Activated CD8-positive, alpha-beta memory T cell treated with anti-CD3 and anti-CD28 coated beads for 1 hour (primary cell): ENCODE results near the gene MRPL18.
"Not testable (repeated sequence)": the region's sequence is repeated elsewhere in the genome, so short reads cannot be mapped to it uniquely, and the experiment has no call there.

Experiments
- DNase-seq, 2 donors: peaks; one replicate each; pipeline ENCODE4 v3.0.0-alpha.2; 2020; ENCODE audit warnings: low read depth in 1 of 2; ENCODE audit errors: extremely low read depth in 1 of 2

Gene MRPL18

DNA sequence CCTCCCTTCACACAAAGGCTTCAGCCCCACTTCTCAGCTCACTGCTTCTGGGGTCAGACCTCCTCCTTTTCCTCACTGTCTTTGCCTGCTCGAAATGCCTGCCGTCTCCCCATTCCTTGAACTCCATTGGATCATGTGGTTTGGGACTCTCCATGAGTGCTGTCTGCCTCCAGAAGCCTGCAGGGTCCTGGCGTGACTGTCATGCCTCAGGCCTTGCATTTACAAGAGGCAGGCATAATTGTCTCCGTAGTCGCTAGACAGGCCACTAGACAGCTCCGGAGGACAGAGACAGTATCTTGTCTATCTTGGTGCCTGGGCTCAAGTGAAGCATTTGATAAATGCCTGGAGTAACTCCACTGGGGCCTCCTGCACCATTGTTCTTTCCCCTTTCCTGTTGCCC is 25.1 kb downstream of the MRPL18 start:
- DNase-seq, result no peak

DNA sequence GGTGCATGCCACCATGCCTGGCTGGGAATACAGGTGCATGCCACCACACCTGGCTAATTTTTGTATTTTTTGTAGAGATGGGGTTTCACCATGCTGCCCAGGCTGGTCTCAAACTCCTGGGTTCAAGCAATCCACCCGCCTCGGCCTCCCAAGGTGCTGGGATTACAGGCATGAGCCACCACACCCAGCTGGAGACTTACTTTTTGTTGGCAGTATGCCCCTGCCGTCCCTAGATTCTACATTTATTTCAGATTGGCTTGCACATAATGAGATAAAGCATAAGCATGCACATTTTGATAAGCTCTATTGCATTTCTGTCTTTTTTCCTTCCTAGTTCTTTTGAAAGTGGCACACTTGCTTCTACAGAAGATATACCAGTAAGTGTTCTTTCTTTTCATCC is 26.5 kb downstream of the MRPL18 start:
- DNase-seq, result not testable (repeated sequence)

DNA sequence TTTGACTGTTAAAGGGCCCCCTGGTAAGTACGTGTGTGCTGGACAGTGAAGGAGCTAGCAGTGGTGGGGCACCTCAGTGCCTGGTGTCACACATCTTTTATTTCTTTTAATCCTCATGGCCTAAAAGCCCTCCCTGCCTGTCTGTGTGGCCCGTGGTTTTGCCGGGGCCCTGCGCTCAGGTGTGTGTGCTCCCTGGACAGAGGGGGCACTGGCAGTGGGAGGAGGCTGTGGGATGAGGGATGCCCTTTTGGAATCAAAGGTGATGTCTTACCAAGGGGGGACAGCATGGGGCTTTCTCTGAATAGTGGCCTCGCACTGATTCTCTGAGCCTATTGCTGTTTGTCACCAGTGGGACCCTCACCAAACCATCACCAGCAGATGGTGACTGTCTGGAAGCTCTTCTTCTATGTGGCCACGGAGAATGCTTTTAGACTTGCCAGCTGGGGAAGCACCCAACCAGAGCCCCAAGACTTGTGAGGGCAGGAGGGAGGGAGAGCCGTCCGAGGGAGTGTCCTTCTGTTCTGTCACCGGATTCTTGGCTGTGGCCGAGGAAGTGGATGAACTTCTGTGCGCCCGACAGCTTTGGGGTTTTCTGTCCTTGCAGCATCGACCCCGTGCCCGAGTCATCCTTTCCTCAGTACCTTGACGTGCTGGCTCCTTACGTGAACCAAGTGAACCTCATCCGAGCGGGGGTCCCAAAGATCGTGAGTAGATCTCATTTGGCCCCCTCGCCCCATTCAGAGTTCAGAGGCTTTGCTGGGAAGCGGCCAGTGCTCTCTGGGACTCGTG is 27.9 kb downstream of the MRPL18 start:
- no peak for DNase-seq

DNA sequence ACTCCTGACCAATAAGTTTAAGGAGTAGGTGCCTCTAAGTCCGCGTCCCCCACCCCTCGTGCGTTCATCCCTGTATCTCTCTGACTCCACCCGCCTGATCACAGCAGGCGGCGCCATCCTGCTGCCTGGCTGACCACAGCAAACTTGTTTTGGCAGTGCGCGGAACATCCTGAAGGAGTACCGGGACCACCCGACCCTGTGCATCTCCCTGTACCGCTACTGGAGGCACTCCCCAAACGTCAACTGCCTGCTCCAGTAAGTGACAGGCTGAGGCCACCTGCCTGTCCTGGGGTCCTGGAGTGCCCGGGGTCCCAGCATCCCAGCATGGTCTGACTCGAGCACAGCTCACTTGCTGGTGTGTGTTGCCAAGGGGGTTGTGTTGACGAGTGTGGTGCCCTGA is 28.8 kb downstream of the MRPL18 start:
- no peak for DNase-seq

DNA sequence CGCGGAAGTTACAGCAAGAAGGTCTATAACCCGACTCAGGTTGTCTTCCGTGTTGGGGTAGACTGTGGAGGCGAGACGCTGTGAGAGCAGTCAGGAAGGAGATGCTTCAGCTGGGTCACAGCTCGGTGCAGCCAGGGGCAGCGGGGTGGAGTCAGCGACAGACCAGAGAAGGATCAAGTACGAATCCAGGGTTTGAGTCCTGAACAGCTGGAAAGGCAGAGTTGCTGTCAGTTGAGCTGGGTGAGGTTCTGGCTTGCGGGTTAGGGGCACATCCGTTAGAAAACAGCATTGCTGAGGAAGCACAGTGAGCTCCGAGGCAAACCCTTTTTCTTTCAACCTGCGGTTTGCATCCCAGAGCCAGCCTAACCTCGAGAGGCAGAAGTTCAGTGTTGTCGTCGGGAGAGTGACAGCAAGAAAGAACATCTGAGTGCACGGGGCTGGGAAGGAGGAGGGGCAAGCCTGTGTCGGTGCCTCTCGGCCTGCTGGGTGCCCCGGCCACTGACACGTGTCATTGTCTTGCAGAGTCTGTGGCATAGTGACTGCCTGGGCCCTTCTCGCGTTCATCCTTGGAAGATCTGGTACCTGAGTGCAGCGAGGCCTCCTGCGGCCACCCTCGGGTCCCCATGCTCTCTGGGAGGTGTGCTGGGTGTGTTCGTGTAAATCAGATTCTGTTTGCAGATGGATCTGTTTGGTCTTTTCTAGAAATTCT is 29.8 kb downstream of the MRPL18 start:
- DNase-seq, result no peak

DNA sequence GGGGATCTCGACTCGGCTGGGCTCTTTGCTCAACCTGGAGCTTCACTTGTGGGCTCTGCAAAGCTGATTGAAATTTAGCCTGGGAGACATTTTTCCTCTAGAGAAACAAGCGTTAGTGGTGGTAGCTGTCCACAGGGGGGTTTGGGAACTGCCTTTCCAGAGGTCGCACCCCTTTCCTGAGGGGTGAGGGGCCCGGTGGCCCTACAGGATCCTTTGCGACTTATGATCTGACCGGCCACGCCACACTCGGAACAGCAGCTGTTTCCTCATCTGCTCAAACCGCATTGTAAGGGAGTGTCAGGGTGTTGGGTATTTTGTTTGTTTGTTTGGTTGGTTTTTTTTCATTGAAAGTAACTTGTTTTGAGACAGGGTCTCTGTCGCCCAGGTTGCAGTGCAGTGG is 30.9 kb downstream of the MRPL18 start:
- no peak for DNase-seq

DNA sequence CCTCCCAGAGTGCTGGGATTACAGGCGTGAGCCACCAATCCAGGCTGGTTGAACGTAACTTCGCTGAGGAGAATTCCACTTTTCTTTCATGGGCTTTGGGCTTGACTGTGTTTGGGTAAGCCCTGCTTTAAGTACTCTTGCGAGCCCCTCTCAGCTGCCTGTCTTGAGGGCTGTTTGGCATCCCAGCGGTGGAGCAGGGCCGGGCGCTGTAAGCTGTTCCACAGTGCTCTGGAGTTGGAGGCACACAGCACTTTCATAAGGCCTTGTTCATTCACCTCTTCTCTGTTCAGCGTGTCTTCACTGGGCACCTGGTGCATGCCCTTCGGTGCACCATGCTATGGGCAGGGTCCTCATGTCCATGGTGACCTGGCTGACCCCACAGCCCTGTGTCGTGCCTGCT is 31.5 kb downstream of the MRPL18 start:
- DNase-seq, result no peak

DNA sequence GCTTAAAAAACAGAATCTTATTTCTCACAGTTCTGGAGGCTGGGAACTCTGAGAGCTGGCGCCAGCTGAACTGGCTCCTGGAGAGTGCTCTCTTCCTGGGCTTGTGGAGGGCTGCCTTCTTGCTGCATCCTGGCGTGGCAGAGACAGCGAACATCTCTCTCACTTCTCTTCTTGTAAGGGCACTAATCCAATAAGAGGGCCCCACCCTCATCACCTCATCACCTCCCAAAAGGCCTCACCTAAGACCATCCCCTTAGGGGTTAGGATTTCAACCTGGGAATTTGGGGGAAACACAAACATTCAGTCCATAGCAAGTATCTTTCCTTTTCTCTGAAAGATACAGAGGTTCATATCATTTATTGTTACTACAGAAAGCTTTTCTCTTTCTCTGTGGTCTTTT is 33.7 kb downstream of the MRPL18 start:
- DNase-seq, result no peak

DNA sequence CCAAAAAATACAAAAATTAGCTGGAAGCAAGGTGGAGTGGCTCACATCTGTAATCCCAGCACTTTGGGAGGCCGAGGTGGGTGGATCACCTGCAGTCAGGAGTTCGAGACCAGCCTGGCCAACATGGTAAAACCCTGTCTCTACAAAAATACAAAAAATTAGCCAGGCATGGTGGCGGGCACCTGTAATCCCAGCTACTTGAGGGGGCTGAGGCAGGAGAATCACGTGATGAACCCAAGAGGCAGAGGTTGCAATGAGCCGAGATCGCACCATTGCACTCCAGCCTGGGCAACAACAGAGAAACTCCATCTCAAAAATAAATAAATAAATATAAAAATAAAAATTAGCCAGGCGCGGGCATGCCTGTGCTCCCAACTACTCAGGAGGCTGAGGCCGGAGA is 34.4 kb downstream of the MRPL18 start:
- not testable (repeated sequence) for DNase-seq

DNA sequence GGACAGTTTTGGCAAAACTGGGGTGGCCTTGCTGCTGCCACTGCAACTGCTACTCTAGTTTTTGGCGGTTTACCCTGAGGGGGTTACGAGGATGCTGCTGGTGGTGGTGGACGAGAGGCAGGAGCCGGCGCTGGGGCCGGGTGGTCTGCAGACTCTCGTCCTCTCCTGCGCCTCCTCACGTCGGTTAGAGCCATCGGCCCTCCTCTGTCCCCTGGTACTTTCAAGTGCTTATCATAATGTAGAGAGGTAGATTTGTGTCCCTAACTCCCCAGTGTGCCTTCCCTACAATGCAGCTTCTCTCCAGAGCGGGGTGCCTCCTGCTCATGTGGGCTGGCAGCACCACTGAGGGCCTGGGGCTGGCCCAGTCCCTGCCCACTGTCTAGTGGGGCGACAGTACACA is 35.7 kb downstream of the MRPL18 start:
- no peak for DNase-seq

DNA sequence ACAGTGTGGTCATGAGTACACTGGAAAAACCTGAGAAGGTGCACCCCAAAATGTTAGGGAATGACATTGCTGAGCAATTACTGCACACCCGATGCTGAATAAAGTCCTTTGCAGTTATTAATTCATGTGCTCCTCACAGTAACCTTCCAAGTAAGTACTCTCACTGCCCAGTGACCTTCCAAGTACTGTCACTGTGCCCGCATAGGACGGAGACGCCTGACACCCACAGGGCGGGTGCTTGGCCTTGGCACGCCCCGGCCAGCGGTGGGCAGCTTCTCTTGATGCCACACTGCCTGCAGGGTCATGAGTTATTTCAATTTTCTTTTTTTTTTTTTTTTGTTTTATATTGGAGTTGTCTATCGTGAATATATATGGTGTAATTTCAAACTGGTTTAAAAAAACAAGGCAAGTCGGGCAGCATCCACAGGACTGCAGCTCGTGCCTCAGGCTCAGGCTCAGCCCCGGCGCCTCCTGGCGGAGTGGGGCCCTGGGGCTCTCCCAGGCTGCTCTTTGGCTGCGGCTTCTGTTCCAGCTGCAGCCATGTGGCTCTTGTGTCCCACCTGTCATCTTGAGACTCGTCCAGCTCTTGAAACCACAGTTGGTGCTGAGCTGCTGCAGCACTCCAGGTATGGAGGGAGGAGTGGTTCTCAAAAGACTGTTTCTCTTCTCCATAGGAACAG is 36.8 kb downstream of the MRPL18 start:
- no peak for DNase-seq

DNA sequence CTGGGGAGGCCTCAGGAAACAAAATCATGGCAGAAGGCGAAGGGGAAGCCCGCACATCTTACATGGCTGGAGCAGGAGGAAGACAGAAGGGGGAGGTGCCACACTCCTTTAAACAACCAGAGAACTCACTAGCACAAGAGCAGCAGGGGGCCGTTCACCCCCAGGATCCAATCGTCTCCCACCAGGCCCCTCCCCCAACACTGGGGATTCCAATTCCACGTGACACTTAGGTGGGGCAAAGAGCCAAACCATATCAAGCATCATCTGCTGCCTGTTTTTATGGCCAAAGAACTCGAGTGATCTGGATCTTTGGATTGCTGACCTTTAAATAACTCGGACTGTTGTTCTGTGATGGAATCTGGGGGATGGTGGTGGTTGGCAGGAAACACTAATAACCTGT is 37.8 kb downstream of the MRPL18 start:
- no peak for DNase-seq

DNA sequence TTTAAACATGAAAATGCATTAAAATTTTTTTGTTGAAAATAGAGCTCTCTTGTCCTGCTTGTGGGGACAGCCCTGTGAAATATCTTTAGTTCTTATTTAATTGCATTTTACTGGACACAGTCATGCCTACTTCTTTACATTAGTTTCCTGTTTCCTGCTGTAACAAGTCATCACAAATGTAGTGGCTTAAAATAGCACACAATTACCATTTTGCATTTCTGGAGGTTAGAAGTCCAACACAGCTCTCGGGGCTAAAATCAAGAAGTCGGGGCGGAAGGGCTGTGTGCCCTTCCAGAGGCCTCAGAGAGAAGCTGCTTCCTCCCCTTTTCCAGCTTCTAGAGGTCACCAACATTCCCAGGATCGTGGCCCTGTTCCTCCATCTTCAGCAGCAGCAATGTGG is 39.3 kb downstream of the MRPL18 start:
- DNase-seq, result no peak

DNA sequence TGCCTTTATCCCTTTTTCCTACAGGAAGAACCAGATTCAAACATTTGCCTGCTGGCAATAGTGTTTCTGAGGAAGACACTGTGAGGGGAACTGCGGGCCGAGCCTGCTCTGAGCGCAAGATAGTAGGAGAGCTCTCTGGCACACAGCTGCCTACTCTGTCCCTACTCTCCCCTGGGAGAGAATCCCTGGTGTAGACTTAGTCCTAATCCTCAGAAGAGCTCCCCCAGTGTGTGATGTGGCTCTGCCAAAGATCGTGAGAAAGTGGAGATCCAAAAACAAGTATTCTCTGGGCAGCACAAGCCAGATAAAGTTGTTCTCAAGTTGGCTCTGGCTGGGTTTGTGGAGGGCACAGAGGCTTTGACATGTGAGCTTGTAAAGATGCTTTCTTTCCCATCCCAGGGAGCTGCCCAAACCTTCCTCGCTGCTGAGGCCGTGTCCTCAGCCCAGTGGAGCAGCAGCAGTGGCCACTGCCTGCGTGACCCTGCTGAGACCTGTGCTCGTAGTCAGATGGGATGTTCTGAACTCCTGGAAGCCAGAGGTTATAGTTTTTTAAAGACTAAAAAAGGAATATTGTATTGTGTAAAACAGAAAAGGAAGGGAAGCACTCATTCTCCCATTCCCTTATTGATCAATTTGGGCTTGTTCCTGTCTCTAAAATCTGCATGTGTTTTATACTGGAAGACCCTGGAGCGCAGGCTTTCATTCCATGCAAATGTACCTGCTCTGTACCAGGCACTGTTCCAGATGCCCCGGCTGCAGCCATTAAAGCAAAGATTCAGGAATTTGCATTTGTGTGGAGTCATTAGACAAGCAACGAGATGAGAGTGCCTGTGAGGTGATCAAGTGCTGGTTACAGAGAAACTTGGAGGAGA is 40.5 kb downstream of the MRPL18 start:
- DNase-seq, result no peak

DNA sequence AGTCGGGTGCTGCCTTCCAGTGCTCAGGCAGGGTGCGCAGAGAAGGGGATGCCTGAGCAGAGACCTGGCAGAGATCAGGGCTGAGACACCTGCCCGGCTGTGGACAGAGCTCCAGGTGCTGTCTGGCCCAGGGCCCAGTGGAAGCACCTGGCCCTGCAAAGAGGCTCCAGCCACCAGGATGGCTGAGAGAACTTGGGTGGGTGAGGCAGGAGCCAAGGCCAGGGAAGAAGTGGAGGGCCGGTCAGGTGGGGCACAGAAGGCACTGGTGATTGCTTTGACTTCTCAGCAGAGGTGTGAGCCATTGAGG is 41.1 kb downstream of the MRPL18 start:
- no peak for DNase-seq

DNA sequence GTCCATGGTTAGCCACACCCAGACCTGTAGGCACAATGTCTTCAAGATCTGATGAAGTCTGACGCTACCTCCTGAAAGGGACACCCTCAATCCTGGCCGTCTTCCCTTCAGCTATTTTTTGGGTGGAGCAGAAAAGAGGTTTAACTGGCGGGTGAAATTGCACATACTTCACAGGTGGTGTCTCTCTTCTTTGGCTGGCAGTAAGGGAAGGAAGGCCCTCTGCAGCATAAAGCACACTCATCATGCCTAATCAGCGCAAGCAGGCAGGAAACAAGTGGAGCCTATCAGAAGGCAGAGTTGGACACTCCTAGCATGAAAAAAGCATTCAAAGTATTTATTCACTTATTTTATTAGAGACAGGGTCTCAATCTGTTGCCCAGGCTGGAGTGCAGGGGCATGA is 42.7 kb downstream of the MRPL18 start:
- DNase-seq, result no peak

DNA sequence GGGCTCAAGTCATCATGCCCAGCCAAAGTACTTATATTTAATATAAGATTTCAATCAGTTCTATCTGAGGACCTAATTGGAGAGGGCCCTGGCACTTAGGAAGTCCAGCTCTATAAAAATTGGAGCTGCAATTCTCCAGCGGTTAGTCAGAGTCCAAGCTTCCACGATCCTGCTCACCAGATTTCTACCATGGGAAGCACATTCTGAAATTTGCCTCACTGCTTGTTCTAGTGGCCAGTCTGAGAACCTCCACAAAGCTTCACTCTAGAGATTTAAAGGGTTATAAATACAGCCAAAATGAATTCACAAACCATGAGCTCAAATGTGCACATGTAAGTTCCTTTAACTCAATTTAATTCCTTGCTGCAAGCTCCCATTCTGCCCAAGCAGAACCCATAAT is 43.3 kb downstream of the MRPL18 start:
- DNase-seq, result no peak

DNA sequence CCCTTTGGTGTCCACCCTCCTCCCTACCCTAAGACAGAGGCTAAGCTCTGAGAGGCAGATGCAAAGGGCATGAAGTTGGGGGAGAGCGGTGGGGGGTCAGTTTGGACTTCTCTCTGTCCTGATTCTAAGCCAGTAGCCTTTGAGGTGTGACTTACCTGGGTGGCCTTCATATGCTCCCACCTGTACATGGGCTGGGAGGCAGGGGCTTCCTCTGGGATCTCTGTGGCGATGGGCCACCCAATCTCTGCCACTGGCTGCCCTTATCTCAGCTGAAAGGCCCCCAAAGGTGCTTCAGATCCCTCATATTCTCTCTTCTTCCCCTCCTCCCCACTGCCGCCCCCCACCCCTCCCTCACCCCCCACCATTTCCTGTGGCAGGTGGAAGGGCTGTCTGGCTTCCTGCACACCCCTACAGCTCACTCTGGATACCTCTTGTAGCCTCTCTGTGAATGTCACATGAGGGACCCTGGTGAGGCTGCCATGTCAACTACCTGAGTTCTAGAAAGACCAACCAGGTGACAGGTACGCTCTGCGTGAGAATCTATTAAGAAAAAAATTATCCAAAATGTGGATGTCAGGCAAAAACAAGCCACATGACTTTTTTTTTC is 43.8 kb downstream of the MRPL18 start:
- no peak for DNase-seq

DNA sequence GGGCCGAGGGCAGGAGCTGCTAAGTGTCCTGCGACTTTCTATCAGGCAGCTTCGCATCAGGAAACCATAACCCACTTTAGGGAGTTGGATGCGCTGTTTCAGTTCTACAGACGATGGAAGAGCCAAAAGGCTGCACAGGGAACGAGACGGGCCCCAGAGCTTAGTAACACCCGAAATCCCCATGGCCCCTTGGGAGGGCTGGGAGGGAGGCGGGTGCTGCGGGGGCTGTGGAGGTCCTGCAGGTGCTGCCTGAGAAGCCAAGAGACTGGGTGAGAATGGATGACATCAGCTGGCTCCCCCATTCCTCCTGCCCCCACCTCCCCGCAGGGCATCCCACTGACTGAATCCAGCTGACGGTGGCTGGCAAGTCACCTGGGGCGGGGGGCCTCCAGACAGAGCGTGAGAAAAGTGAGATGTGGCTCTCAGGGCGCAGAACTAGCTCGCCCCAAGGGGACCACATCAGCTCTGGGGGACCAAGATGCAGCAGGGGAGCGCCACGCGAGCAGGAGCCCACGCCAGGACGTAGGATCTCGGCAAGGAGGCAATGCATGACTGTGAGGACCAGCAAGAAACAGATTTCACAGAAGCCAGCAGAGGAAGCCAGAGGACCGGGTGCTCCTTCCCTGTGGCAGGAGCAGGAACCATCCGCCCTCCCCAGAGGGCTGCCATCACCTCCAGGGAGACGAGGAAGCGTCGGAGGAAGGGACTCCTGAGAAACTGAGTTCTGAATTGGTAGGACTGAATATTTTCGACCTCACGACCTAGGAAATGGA is 46.6 kb downstream of the MRPL18 start:
- DNase-seq, result no peak

DNA sequence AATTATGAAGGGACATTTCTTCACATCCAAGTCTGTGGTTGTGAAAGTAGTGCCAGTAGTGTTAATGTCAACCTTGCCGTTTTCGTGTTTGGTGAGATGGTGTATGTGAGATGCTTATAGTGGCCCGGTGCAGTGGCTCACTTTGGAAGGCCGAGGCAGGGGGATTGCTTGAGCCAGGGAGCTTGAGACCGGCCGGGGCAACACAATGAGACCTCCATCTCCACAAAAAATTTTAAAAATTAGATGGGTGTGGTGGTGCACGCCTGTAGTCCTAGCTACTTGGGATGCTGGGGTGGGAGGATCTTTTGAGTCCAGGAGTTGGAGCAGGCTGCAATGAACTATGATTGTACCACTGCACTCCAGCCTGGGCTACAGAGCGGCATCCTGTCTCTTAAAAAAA is 47.2 kb downstream of the MRPL18 start:
- no peak for DNase-seq
